Keratinocyte (primary cell): ENCODE results near the gene GMPR2. TPM values are rescaled to one million over a fixed set of nuclear protein-coding genes. Genes with fewer than 3 reads are reported as not detected.

Experiments used
- DNase-seq: peaks from one replicate; pipeline ENCODE4 v3.0.0-alpha.2; 2011; ENCODE audit warnings: low read depth, missing footprints, low spot score
- FAIRE-seq: peaks from 2 replicates; lab custom pipeline; 2011; peaks lifted over from hg19 to GRCh38; lab: Jason Lieb, UNC
- H2AFZ ChIP-seq: 2 replicates; pipeline ENCODE4 v1.6.0; 2012; ENCODE audit warnings: low read length, control low read depth, inconsistent platforms; ENCODE audit not compliant: control insufficient read depth
- H3K27ac ChIP-seq: 2 replicates; pipeline ENCODE4 v1.5.1; 2011; ENCODE audit warnings: low read length; ENCODE audit not compliant: control insufficient read depth, insufficient read depth
- H3K27me3 ChIP-seq: 3 replicates; pipeline ENCODE4 v1.6.0; 2011; ENCODE audit warnings: low read length; ENCODE audit not compliant: control insufficient read depth, insufficient read depth; ENCODE audit errors: extremely low read depth
- H3K36me3 ChIP-seq, 2 experiments: 2 replicates in 1 of 2; 3 replicates in 1 of 2; pipeline ENCODE4 v1.5.1; 2011; ENCODE audit warnings: low read length in 2 of 2, mild to moderate bottlenecking in 1 of 2; ENCODE audit not compliant: control insufficient read depth in 2 of 2, insufficient read depth in 2 of 2; ENCODE audit errors: extremely low read depth in 1 of 2
- H3K4me1 ChIP-seq: 3 replicates; pipeline ENCODE4 v1.5.1; 2011; ENCODE audit warnings: low read length; ENCODE audit not compliant: control insufficient read depth, insufficient read depth; ENCODE audit errors: extremely low read depth
- H3K4me2 ChIP-seq: 3 replicates; pipeline ENCODE4 v1.6.0; 2011; ENCODE audit warnings: low read depth, low read length; ENCODE audit not compliant: control insufficient read depth, insufficient read depth; ENCODE audit errors: extremely low read depth
- H3K4me3 ChIP-seq, 3 experiments: fragments of 200-600 bp in 1 of 3; sonication (generic) in 1 of 3; 2 replicates in 2 of 3; 3 replicates in 1 of 3; pipeline ENCODE4 v1.5.1; 2011 to 2016; ENCODE audit warnings: low read length in 3 of 3, mild to moderate bottlenecking in 3 of 3, control low read depth in 2 of 3, inconsistent platforms in 1 of 3, low read depth in 1 of 3, mixed read lengths in 1 of 3, mixed run types in 1 of 3, moderate library complexity in 1 of 3; ENCODE audit not compliant: control insufficient read depth in 2 of 3, insufficient read depth in 2 of 3; ENCODE audit errors: extremely low read depth in 1 of 3
- H3K79me2 ChIP-seq: 2 replicates; pipeline ENCODE4 v1.6.0; 2012; ENCODE audit warnings: low read length; ENCODE audit not compliant: control insufficient read depth, insufficient read depth
- H3K9ac ChIP-seq: 3 replicates; pipeline ENCODE4 v1.6.0; 2011; ENCODE audit warnings: low read length; ENCODE audit not compliant: control insufficient read depth, insufficient read depth; ENCODE audit errors: extremely low read depth
- H3K9me1 ChIP-seq: 3 replicates; pipeline ENCODE4 v1.6.0; 2011; ENCODE audit warnings: low read length; ENCODE audit not compliant: control insufficient read depth, insufficient read depth; ENCODE audit errors: extremely low read depth
- H3K9me3 ChIP-seq: 2 replicates; pipeline ENCODE4 v1.5.1; 2012; ENCODE audit warnings: low read depth, low read length; ENCODE audit not compliant: control insufficient read depth
- H4K20me1 ChIP-seq: 3 replicates; pipeline ENCODE4 v1.6.0; 2011; ENCODE audit warnings: low read length; ENCODE audit not compliant: control insufficient read depth, insufficient read depth; ENCODE audit errors: extremely low read depth
- EZH2 ChIP-seq: IDR thresholded peaks from one replicate; pipeline ENCODE4 v1.6.1; 2012; ENCODE audit warnings: inconsistent platforms, mild to moderate bottlenecking, low read length, moderate library complexity
- dilution Hi-C: fragments of 300-500 bp; cut with MboI; formaldehyde crosslinking; loops from one replicate; pipeline ENCODE4 v1.7.0; 2020; ENCODE audit warnings: low sequenced_read_pairs; ENCODE audit not compliant: extremely low pct_ligation_motif_present
- polyA plus RNA-seq, 5 experiments: library from polyadenylated mRNA; depleted of rRNA in 3 of 5; stranded (reverse) in 3 of 5; stranded (forward) in 1 of 5; unstranded in 1 of 5; fragments of >200 nt; gene quantifications; 1 replicate in 1 of 5; 2 replicates in 3 of 5; 3 replicates in 1 of 5; pipeline versions ENCODE4 v1.2.1 to v1.2.3, GENCODE V29; 2011 to 2012; ENCODE audit warnings: missing spikeins in 2 of 5, low read depth in 1 of 5, low replicate concordance in 1 of 5
- TF ChIP-seq, protein P1 (sequence below), 3 experiments: IDR thresholded peaks in 1 of 3; conservative IDR thresholded peaks in 1 of 3; optimal IDR thresholded peaks in 1 of 3; 2 replicates in 2 of 3; 3 replicates in 1 of 3; pipeline versions ENCODE3 to v1.5.1; 2011; ENCODE audit warnings: low read length in 3 of 3, mild to moderate bottlenecking in 3 of 3, moderate library complexity in 2 of 3, control low read depth in 1 of 3, inconsistent platforms in 1 of 3; ENCODE audit not compliant: insufficient read depth in 2 of 3; ENCODE audit errors: extremely low read depth in 1 of 3

GMPR2 gene
- polyA plus RNA-seq, 1 donor (not counting 4 experiments of a cell fraction or from before 2014, with no cell fraction given), result 84.6 TPM

DNA sequence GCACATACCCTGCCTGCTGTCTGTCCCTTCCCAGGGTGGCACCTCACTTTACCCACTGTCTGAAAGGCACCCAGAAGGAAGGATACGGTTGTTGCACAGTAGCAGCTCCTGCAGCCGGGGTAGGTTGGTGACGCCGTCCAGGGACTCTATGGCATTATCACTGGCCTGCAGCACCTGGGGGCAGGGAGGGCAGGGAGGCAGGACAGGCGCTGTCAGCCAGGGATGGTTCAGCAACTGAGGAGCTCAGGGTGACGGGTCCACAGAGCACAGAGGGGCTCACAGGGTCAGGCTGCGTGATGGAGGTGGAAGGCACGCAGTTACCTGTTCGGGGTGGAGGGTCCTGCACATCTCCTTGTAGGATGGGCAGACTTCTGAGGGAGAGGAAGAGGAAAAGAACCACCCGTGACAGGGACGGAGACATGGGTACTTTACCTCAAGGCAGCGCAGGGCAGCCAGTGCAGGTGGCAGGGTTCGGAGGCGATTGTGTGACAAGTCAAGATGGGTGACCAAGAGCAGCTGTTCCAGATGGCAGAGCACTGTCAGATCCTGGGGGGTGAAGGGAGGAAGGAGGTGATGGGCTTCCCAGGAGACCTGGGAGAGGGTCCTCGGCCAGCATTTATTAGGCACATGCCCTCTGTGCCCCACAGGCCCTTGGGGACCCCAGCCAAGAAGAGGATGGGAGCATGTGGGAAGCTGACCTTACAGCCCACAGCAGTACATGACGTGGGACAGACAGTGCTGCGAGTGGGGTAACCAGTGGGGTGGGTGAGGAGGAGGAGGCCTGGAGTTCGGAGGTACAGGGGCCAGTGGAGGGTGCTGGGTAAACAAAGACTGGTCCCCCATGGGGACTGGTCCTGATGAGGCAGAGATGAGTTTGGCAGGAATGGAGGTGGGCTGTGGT, 33.9 kb downstream of the GMPR2 start:
- H3K9me1 ChIP-seq, result no peaks in the 10 kb centered on the region
- no peak overlapping the region for H3K4me2 ChIP-seq
- DNase-seq, result no peak
- H3K9me3 ChIP-seq, result no peaks in the 10 kb centered on the region
- H3K27me3 ChIP-seq, result no peaks in the 10 kb centered on the region
- peaks cover 28% of the 10 kb centered on the region for H3K4me1 ChIP-seq
- no peak for TF ChIP-seq EZH2
- TF ChIP-seq, protein P1, sequence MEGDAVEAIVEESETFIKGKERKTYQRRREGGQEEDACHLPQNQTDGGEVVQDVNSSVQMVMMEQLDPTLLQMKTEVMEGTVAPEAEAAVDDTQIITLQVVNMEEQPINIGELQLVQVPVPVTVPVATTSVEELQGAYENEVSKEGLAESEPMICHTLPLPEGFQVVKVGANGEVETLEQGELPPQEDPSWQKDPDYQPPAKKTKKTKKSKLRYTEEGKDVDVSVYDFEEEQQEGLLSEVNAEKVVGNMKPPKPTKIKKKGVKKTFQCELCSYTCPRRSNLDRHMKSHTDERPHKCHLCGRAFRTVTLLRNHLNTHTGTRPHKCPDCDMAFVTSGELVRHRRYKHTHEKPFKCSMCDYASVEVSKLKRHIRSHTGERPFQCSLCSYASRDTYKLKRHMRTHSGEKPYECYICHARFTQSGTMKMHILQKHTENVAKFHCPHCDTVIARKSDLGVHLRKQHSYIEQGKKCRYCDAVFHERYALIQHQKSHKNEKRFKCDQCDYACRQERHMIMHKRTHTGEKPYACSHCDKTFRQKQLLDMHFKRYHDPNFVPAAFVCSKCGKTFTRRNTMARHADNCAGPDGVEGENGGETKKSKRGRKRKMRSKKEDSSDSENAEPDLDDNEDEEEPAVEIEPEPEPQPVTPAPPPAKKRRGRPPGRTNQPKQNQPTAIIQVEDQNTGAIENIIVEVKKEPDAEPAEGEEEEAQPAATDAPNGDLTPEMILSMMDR (optimal IDR thresholded peaks at IDR 0.05 in 1 of 3, IDR thresholded peaks at IDR 0.05 in 1 of 3, conservative IDR thresholded peaks at IDR 0.05 in 1 of 3; ENCODE audit: extremely low read depth in 1 of 3, insufficient read depth in 2 of 3, low read length in 3 of 3), result no peak
- H3K79me2 ChIP-seq, result peaks cover 3% of the 10 kb centered on the region
- H3K9ac ChIP-seq, result no peak overlapping the region
- no peak overlapping the region for H2AFZ ChIP-seq
- H3K4me3 ChIP-seq, result no peak overlapping the region
- H4K20me1 ChIP-seq, result no peaks in the 10 kb centered on the region
- dilution Hi-C loops, result no loop called here
- H3K36me3 ChIP-seq, result peaks cover 15 to 28% of the 10 kb centered on the region in 2 experiments
- FAIRE-seq, result no peak
- H3K27ac ChIP-seq, result no peak overlapping the region

DNA sequence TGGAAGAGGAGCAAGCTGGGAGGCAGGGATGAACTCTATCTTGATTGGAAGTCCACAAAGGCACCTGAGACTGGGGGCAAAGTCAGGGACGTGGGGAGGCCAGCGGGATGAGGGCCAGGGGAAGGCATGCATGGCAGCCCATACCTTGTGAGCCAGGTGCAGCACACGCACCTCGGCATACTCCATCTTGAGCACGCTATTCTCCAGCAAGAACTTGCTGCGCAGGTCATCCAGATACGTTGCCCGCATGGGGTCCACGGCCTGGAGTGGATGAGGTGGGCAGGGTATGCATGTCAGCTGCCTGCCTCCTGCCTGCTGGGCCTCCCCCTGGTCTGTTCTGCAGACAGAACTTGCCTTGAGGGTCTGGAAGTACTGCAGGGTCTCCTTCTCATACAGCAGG, 34.8 kb downstream of the GMPR2 start:
- Histone ChIP-seq H4K20me1 (no peaks in the 10 kb centered on the region), H3K9me3 (no peaks in the 10 kb centered on the region), H3K27me3 (no peaks in the 10 kb centered on the region), H3K79me2 (peaks cover 3% of the 10 kb centered on the region), H3K36me3 (peaks cover 15 to 27% of the 10 kb centered on the region in 2 experiments), H3K4me1 (peaks cover 37% of the 10 kb centered on the region), H2AFZ (no peak overlapping the region), H3K27ac (no peak overlapping the region), H3K9ac (no peak overlapping the region), H3K4me2 (no peak overlapping the region), H3K9me1 (no peaks in the 10 kb centered on the region), H3K4me3 (no peak overlapping the region)
- TF ChIP-seq, protein P1 (optimal IDR thresholded peaks at IDR 0.05 in 1 of 3, IDR thresholded peaks at IDR 0.05 in 1 of 3, conservative IDR thresholded peaks at IDR 0.05 in 1 of 3; ENCODE audit: extremely low read depth in 1 of 3, insufficient read depth in 2 of 3, low read length in 3 of 3), result no peak
- TF ChIP-seq EZH2, result no peak
- dilution Hi-C loops, result no loop called here
- DNase-seq (no peak), FAIRE-seq (no peak)
